Left colon (tissue), 2 donors: ENCODE data around the gene ZNF264. TPM values are rescaled to one million over a fixed set of nuclear protein-coding genes. Genes with fewer than 3 reads are reported as not detected.
"Not testable (repeated sequence)": the region's sequence is repeated elsewhere in the genome, so short reads cannot be mapped to it uniquely, and the experiment has no call there.

Experiments
- ATAC-seq: fragments of 200-7000 bp; cut with Tn5 transposase; one replicate; pipeline ENCODE4 v1.9.1; 2020; ENCODE audit warnings: mild to moderate bottlenecking, moderate library complexity
- DNase-seq, 2 donors: peaks; one replicate each; pipeline ENCODE4 v3.0.0-alpha.2; 2020
- intact Hi-C, 2 donors: fragments of 100-400 bp; cut with DNase I in 1 of 2; cut with micrococcal nuclease in 1 of 2; formaldehyde crosslinking; loops; one replicate each; pipeline versions ENCODE4 v1.11.2 to v1.14.0; 2022; cut with DNase I, micrococcal nuclease
- long read RNA-seq: library from polyadenylated mRNA; unstranded; transcript quantifications from one replicate; pipeline ENCODE4 v2.0.0, GENCODE V29; 2021
- total RNA-seq, 2 donors: library from RNA; stranded (reverse); fragmentation: NEBNext Ultra II Directional; extraction: Animal tissue kit (Norgen Biotek cat#: 25700); gene quantifications; one replicate each; pipeline ENCODE4 v1.2.1, GENCODE V29; 2021
- donor health status: DM: no; HTN: no; CAD: no.
- donor health status: DM: yes; HTN: yes; CAD: no.

The ZNF264 gene
- total RNA-seq: 10 to 100 TPM; 28.2 to 29.4 TPM
- long read RNA-seq, full-length matches to known transcripts: 1 of 9 reads
- long read RNA-seq, partial matches to known transcripts: 0 of 9 reads
- long read RNA-seq, other reads (novel, unspliced or antisense): 8 of 9 reads

DNA sequence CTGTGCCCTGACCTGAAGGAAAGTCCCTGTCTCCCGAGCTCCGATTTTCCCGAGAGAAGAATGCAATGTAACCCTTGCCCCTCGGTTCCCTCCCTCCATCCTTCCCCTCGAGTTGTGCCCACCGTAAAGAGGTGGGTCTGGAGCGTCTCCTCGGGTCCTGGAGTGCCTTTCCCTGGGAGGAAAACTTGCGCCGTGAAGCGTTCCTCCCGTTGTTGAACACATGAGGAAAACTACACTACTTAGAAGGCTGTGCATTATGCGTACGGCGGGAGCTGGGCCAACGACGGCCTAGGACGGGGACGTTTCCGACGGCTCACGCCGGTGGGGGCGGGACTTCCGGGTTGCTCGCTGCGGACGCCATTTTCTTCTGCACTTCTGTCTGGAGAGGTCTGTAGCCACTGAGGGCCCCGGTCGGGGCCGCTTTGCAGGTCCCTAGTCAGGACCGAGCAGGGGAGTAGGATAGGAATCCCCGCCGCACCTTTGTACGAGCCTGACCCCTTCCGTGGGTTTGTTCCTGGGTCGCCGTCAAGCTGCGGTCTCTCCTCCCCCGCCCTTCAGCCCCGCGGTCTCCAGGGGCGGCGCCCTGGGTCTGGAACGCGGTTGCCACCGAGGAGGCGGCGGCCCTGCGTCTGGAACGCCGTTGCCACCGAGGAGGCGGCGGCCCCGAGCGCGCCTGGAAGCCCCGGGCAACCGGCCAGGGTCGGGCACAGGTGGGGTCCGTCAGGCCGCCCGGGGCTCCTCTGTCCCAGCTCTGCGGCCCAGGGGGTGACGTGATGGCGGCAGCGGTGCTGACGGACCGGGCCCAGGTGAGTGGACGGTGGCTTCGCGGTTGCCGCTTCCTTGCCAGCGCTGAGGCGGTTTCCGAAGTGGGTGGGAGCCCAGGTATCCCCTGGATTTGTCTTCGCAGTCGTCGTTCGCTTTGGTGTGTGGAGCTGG, at the start of gene ZNF264:
Gene ZNF264 (plus strand): TSS at position 360 of the 936 bp plus-strand sequence. CDS start 414 bp downstream, at position 774.
- DNase-seq: peak; percentile 91 to 95
- intact Hi-C loops: no loop called here

DNA sequence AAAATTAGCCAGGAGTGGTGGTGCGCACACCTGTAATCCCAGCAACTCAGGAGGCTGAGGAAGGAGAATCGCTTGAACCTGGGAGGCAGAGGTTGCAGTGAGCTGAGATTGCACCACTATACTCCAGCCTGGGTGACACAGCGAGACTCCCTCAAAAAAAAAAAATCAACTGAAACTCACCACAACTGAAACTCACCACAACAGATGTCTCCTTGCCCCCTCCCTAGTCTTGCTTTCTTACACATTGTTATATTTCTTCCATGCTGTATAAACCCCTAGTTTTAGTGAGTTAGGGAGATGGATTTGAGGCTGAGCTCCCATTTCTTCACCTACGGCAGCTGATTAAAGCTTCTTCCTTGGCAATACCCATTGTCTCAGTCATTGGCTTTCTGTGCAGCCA, 49.6 kb upstream of the ZNF264 start:
- ATAC-seq (no peak), DNase-seq (no peak)
- intact Hi-C loops: no loop called here

More for the DNA sequence above, at the start of gene ZNF264:
- peak; percentile 99 for ATAC-seq

DNA sequence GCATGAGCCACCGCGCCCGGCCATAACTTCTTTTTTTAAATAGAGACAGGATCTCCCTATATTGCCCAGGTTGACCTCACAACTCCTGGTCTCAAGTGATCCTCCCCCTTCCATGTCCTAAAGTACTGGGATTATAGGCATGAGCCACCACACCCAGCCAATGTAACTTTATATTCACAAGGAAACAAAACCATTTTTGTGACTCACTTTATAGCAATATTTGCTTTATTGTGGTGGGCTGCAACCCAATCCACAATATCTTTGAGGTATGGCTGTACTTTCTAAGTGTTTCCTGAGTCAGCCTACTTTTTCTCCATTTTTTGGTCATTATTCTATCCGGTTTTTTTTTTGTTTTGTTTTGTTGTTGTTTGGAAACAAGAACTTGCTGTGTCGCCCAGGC, 38.4 kb upstream of the ZNF264 start:
- no peak for ATAC-seq
- no peak for DNase-seq
- intact Hi-C loops: no loop called here

DNA sequence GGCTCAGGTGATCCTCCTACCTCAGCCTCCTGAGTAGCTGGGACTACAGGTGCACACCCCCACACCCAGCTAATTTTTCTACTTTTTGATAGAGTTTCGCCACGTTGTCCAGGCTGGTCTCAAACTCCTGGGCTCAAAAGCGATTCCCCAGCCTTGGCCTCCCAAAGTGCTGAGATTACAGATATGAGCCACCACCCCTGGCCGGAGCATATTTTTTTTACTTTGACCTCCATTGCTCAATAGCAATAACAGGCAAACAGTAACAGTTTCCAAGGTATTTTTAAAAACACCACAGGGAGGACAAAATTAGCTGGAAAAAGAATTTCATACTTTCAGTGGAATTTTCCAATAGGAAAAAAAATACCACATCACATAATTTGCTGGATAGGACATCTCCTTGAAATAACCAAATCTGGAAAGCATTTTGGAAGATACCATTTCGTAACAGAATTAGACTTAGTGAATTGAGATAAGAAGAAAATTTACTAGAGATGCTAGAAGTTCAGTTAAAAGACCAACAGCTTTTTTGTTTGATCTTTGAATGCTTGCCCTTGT, 29.2 kb upstream of the ZNF264 start:
- intact Hi-C loops: no loop called here
- no peak for ATAC-seq
- DNase-seq: no peak

DNA sequence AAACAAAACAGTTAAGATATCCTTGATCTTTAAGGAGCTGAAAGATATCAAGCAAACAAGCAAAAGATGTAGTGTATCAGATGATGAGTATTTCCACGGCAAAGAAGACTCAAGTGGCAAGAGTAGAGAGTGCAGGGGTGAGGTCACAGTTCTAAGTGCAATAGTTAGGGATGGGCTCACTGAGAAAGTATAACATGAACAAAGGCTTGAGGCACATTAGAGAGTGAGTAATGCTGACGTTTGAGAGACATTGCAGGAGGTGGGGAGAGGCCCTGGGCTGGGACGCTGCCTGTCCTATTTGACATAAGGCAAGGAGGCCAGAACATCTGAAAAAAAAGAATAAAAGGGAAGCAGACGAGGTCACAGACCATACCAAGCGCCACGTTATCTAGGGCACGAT, 25.5 kb upstream of the ZNF264 start:
- intact Hi-C loops: no loop called here
- DNase-seq (no peak), ATAC-seq (no peak)

DNA sequence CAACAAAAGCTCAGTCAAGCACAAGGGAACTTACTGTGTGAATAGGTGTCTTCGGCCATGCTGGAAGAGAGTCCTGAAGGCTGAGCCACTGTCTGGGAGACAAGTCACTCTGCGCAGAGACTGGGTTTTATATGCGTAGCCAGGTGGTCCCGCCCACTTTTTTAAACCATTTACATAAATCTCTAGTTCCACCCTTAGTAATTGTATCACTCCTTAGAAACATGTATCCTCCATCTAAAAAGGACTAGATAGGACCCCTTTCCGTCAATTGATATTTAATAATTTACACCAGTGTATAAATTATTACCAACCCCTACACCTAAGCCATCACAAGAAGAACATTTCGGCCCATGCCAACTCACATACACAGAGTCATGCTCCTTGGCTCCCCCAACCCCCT, 23.9 kb upstream of the ZNF264 start, which contains the start of gene DUXA:
Gene DUXA (minus strand): TSS at position 101 of the 400 bp plus-strand sequence. CDS start 42 bp downstream, at position 59.
- DNase-seq (no peak), ATAC-seq (no peak)
- intact Hi-C loops: no loop called here

DNA sequence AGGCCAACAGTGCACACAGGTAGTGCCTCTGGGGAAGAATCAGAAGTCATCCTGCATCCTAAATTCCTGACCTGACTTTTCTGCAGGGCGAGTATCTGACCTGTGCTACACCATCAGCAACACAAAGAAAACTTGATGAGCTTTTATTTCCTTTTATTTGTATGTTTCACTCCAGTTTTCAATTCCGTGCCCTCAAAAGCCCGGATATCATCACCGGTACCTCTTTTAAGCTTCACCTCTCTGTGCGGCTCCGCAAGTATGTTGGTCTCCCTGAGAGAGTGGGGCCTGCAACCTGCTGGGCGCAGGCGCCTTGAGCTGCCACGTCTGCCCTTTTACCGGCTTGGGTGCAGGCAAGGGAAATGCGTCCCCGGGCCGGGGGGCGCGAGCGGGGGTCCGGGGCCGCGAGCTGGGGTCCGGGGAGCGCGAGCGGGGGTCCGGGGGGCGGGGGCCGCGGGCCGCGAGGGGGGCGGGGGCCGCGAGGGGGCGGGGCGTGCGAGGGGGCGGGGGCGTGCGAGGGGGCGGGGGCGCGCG, 19.7 kb upstream of the ZNF264 start:
- DNase-seq (peak; percentile 16 to 47), ATAC-seq (no peak)
- intact Hi-C loops: no loop called here

DNA sequence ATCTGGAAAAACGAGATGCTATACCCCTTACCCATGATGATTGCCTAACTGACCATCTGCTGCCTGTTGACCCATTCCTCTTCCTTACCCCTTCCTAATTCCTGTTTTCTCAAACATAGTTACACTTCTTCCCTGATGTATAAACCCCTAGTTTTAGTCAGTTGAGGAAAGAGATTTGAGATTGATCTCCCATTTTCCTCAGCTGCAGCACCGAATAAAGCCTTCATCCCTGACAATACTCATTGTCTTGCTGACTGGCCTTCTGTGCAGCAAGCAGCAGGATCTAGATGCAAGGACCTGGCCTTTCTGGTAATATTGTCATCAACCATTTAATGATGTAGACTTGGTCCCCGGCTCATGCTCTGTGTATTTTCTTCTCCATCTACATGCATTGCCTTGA, 999 bp upstream of the ZNF264 start:
- DNase-seq (no peak), ATAC-seq (no peak)
- intact Hi-C loops: no loop called here

DNA sequence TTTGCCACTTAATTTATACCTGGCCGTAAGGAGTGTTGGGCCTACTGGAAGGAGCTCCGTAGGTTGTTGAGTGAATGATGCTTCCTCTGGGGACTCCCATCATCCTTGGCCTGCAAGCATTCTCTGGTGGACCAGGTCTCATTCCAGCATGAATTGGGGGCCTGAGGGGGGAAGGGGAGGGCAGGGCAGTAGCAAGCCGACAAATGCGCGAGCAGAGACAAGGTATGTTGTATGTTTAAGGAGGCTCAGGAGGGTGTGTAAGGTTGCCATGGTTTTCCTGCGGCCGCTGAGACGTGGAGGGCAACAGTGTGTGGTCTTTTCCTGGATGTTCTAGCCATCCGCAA, 749 bp downstream of the ZNF264 start:
- ATAC-seq (no peak), DNase-seq (no peak)
- intact Hi-C loops: no loop called here

DNA sequence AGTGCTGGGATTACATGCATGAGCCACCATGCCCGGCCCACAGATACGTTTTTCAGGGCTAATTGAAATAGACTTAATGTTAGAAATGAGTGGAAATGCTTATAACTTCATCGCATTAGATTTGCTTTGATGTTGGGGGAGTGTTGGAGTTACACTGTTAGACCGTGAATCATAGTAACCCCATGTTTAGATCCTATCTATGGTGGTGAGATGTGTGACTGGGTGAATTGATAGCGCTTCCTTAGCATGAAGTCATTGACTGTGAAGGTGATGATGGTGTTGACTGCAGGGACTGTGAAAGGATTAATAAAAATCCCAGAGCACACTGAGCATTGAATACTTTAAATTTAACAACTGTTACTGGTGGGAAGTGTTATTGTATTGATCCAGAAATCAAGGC, 1.7 kb downstream of the ZNF264 start:
- no peak for ATAC-seq
- intact Hi-C loops: no loop called here

DNA sequence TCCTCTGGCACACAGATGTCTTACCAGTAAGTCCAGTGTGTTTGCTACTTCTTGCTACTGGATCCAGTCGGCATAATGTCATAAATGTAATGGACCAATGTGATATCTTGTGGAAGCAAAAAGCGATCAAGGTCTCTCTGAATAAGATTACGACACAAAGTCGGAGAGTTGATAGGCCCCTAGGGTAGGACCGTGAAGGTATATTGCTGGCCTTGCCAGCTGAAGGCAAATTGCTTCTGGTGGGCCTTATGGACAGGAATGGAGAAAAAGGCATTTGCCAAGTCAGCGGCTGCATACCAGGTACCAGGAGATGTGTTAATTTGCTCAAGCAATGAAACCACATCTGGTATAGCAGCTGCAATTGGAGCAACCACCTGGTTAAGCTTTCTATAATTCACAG, 6.6 kb downstream of the ZNF264 start:
- ATAC-seq, intact Hi-C loops, DNase-seq: not testable (repeated sequence)

More for the DNA sequence above, 1.7 kb downstream of the ZNF264 start:
- no peak for DNase-seq

DNA sequence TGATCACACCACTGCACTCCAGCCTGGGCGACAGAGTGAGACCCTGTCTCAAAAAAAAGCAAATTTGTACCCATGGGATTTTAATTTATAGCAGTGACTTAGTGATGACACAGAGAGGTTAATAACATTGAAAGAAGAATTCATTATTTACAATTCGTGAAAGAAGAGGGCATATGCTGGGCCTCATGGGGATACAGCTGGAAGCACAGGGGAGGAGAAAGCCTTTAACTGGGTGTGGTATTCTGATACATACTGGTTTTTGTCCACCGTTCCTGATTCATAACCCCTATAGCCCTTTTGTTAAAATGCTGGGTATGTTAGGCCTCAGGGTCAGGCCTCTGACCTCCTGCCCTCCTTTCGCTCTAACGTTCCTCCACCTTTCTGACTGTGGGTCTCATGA, 10.9 kb downstream of the ZNF264 start:
- no peak for DNase-seq
- intact Hi-C loops: no loop called here
- ATAC-seq: no peak

DNA sequence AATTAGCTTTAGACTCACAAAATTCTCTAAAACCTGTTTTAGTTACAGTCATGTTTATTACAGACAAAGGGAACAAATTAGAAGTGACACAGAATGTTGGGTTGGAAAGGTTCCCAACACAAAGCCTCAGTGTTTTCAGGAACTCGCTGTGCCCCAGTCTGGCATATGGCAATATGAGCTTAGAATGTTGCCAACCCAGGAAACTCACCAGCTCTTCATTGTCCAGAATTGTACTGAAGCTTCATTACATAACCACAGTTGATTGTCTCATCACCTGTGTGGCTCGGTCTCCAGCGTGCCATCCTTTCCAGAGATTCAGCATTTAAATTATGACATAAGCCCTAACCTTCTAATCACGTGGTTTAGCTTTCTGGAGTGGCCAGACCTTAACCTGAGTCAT, 19.1 kb downstream of the ZNF264 start:
- DNase-seq (no peak), ATAC-seq (no peak)
- intact Hi-C loops: no loop called here

DNA sequence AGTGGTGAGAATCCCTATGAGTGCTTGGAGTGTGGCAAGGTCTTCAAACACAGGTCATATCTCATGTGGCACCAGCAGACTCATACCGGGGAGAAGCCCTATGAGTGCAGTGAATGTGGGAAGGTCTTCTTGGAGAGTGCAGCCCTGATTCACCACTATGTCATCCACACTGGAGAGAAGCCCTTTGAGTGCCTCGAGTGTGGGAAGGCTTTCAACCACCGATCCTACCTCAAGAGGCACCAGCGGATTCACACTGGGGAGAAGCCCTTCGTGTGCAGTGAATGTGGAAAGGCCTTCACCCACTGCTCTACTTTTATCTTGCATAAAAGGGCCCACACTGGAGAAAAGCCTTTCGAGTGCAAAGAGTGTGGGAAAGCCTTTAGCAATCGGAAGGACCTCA, 20.8 kb downstream of the ZNF264 start:
- intact Hi-C loops: no loop called here
- DNase-seq (no peak), ATAC-seq (no peak)

DNA sequence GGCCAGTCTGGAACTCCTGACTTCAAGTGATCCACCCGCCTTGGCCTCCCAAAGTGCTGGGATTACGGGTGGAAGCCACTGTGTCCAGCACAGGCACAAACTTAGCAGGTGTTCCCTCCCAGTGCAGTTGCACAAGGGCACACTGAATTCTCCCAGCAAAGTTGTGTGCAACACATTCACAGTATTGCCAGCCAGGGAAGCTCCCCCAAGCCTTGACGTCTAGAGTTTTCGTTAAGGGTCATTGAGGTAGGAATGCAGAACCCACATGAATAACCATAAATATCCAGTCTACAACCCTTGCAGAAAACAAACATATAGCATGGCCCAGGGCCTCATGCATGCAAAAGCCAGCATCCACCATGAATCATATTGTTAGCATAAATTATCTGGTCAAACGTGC, 36.2 kb downstream of the ZNF264 start:
- DNase-seq: no peak
- ATAC-seq: no peak
- intact Hi-C loops: no loop called here

DNA sequence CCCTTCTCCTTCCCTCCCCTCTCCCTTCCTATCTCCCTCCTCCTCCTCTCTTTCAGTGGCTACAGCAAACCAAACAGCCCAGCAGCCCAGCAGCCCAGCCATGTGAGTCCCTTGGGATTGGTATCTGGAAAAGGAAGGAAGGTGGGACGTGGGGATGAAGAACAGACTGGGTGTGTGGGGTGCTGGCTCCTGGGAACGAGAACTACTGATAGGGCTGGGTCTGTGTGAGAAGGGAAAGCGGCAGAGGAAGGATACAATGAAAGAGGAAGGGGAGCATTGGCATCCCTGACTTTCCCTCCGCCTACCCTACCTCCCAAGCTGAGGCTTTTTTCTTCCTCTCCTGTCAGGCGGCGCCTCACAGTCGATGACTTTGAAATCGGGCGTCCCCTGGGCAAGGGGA, 40.4 kb downstream of the ZNF264 start:
- DNase-seq (no peak), ATAC-seq (no peak)
- intact Hi-C loops: no loop called here

DNA sequence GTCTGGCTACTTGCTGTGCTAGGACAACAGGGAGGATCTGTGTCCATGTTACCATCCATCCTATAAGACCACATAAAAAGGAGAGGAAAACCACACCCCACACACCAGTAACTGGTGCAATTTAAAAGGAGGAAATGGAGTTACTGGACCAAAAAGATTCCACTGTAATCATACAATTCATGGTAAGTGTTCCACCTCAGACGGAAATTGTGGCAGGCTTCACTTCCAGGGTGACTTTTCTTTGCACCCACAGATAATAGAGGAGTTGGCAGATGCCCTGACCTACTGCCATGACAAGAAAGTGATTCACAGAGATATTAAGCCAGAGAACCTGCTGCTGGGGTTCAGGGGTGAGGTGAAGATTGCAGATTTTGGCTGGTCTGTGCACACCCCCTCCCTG, 41.9 kb downstream of the ZNF264 start:
- ATAC-seq: no peak
- DNase-seq: no peak
- intact Hi-C loops: no loop called here

DNA sequence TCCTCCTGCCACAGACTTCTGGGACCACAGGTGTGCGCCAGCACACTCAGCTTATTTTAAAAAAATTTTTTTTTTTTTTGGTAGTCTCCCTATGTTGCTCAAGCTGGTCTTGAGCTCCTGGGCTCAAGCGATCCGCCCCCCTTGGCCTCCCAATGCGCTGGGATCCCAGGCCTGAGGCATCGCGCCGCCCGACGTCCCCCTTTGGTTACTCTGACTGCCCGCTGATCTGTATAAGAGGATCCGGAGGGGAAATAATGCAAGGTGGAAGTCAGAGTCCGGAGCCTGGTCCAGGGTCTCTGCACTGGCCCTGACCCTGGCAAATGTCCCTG, 48.6 kb downstream of the ZNF264 start:
- no peak for ATAC-seq
- DNase-seq: no peak
- intact Hi-C loops: loop anchor here in 1 of 2 donors (5.0 kb wide), 1 partner anchor 42 kb away; the partner anchor contains the start of gene ZNF460

DNA sequence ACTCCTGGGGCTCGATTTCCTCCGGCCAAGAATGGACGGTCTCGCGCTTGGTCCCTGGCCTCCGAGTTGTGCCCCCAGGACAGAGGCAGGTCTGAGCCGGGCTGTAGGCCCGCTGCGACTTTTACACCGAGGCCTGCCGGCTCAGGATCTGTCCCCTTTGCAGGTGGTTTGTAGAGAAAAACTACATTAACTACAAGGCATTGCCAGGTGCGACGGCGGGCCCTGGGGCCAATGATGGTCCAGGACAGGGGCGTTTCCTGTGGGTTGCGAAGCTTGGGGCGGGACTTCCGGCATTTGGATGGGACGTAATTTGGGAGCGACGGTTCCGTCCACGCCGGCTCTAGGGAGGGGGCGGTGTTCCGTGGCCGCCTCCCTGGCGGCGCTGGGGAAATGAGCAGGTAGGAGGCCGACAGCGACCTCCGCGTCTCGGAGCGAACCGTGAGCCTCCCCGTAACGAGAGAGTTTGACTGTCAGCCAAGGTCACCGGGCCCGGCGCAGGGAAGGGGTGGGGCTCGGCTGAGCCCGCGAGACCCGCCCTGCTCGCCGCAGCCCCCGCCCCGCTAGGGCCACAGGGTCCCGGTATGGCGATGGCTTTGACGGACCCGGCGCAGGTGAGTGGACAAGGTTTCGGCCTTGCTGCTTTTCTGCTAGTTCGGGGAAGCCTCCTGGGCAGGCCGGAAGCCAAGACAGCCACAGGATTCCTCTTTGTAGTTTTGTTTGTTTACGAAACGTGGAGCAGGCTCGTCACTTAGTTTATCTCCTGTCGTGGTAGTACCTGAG, 49.2 kb downstream of the ZNF264 start, which contains the start of gene ZNF805:
Gene ZNF805 (plus strand): TSS at position 322 of the 780 bp plus-strand sequence. CDS start 260 bp downstream, at position 582.
- ATAC-seq: peak; percentile 99
- DNase-seq: peak; percentile 97 to 98
- intact Hi-C loops: loop anchor here in 1 of 2 donors (5.0 kb wide), 1 partner anchor 42 kb away; the partner anchor contains the start of gene ZNF460
